A673 (cell line): Measurements from ENCODE around the gene TEK. TPM values are rescaled to one million over a fixed set of nuclear protein-coding genes. Genes with fewer than 3 reads are reported as not detected.

Experiments used
- BruUV-seq: library from RNA; stranded (reverse); fragments of 400-500 nt; replicated peaks from 2 replicates; lab custom pipeline; 2021; lab: Mats Ljungman, UMichigan
- CTCF ChIA-PET: fragments of 300-600 bp; sonication (Branson Sonifier 250); formaldehyde crosslinking; loops from one replicate; lab custom pipeline; 2022; ENCODE audit warnings: antibody characterized with exemption; lab: Charles Lee
- POLR2A ChIA-PET: fragments of 300-600 bp; sonication (Branson Sonifier 250); formaldehyde crosslinking; loops from one replicate; lab custom pipeline; 2022; ENCODE audit warnings: antibody characterized with exemption; ENCODE audit not compliant: low non-redundant PET; lab: Charles Lee
- DNase-seq: peaks from one replicate; pipeline ENCODE4 v3.0.0-alpha.2; 2015; ENCODE audit warnings: low spot score
- H3K27ac ChIP-seq: fragments of 200-600 bp; sonication (generic); 2 replicates; pipeline ENCODE4 v1.5.1; 2016; ENCODE audit warnings: mixed run types, low read depth, mild to moderate bottlenecking, mixed read lengths, antibody characterized with exemption, low read length; ENCODE audit not compliant: poor library complexity, severe bottlenecking
- H3K27me3 ChIP-seq: fragments of 200-600 bp; sonication (generic); replicated peaks from 2 replicates; pipeline ENCODE4 v1.6.1; 2017; ENCODE audit warnings: mixed run types, low read depth, mild to moderate bottlenecking, mixed read lengths, antibody characterized with exemption, low read length; ENCODE audit not compliant: insufficient read depth, poor library complexity
- H3K36me3 ChIP-seq: fragments of 200-600 bp; sonication (generic); 2 replicates; pipeline ENCODE4 v1.6.1; 2016; ENCODE audit warnings: mixed run types, mild to moderate bottlenecking, mixed read lengths, antibody characterized with exemption, low read length; ENCODE audit not compliant: insufficient read depth, poor library complexity, severe bottlenecking
- H3K4me1 ChIP-seq: fragments of 200-600 bp; sonication (generic); 2 replicates; pipeline ENCODE4 v1.6.1; 2017; ENCODE audit warnings: mixed run types, mild to moderate bottlenecking, mixed read lengths, antibody characterized with exemption, low read length; ENCODE audit not compliant: insufficient read depth, poor library complexity, severe bottlenecking
- H3K4me3 ChIP-seq: fragments of 200-600 bp; sonication (generic); 2 replicates; pipeline ENCODE4 v1.5.1; 2016; ENCODE audit warnings: low read depth, mixed run types, mild to moderate bottlenecking, mixed read lengths, low read length; ENCODE audit not compliant: poor library complexity, severe bottlenecking
- H3K9me3 ChIP-seq: fragments of 200-600 bp; sonication (generic); 2 replicates; pipeline ENCODE4 v1.6.1; 2016; ENCODE audit warnings: mixed run types, low read depth, mild to moderate bottlenecking, mixed read lengths, antibody characterized with exemption, low read length; ENCODE audit not compliant: poor library complexity, severe bottlenecking
- CTCF ChIP-seq: fragments of 300-800, 200-600 bp; sonication (generic); conservative IDR thresholded peaks from 2 replicates; pipeline ENCODE4 v1.5.1; 2017; ENCODE audit warnings: low read depth, mild to moderate bottlenecking, antibody characterized with exemption, low read length, moderate library complexity, mixed read lengths
- EZH2 ChIP-seq: fragments of 200-600 bp; sonication (generic); IDR thresholded peaks from 2 replicates; pipeline ENCODE4 v1.6.1; 2017; ENCODE audit warnings: borderline replicate concordance, low read depth, mild to moderate bottlenecking, mixed read lengths, antibody characterized with exemption, low read length; ENCODE audit not compliant: poor library complexity, severe bottlenecking
- intact Hi-C: fragments of 100-400 bp; cut with micrococcal nuclease; formaldehyde crosslinking; loops from one replicate; pipeline ENCODE4 v1.10.0; 2022; ENCODE audit not compliant: unreplicated experiment
- total RNA-seq: library from RNA; stranded (reverse); gene quantifications from 2 replicates; pipeline ENCODE4 v1.2.3, GENCODE V29; 2021

Gene TEK
- total RNA-seq, 1 experiment from 2014 or later: not detected

GRCh38 chr9:27196383-27196782 lies 87.4 kb downstream of the TEK start:
- ChIA-PET POLR2A (no interaction called here), CTCF (no interaction called here)
- Histone ChIP-seq H3K4me1 (no peaks in the 10 kb centered on the region), H3K9me3 (no peaks in the 10 kb centered on the region), H3K27ac (no peak overlapping the region), H3K27me3 (no peaks in the 10 kb centered on the region), H3K36me3 (no peaks in the 10 kb centered on the region), H3K4me3 (no peak overlapping the region)
- no peak for TF ChIP-seq CTCF
- DNase-seq: no peak
- no TSS peak for BruUV-seq
- intact Hi-C loops: no loop called here

- CTCF ChIA-PET: no interaction called here
- H3K27ac ChIP-seq: no peak overlapping the region
- POLR2A ChIA-PET: no interaction called here
- H3K36me3 ChIP-seq: no peaks in the 10 kb centered on the region
- no peaks in the 10 kb centered on the region for H3K4me1 ChIP-seq
- TF ChIP-seq CTCF (no peak), EZH2 (no peak)
- no peaks in the 10 kb centered on the region for H3K9me3 ChIP-seq
- no peak overlapping the region for H3K4me3 ChIP-seq
- H3K27me3 ChIP-seq: no peaks in the 10 kb centered on the region
- intact Hi-C loops: no loop called here
- BruUV-seq: no TSS peak
- no peak for DNase-seq
These were observed 89.2 kb downstream of the TEK start for GRCh38 chr9:27198190-27198589.

- H3K27ac ChIP-seq: no peak overlapping the region
- CTCF ChIA-PET: no interaction called here
- TF ChIP-seq CTCF (no peak), EZH2 (no peak)
- intact Hi-C loops: no loop called here
- no peaks in the 10 kb centered on the region for H3K4me1 ChIP-seq
- H3K27me3 ChIP-seq: no peaks in the 10 kb centered on the region
- no peaks in the 10 kb centered on the region for H3K9me3 ChIP-seq
- H3K4me3 ChIP-seq: no peak overlapping the region
- no TSS peak for BruUV-seq
- DNase-seq: no peak
- H3K36me3 ChIP-seq: no peaks in the 10 kb centered on the region
- POLR2A ChIA-PET: no interaction called here
These were observed 93.0 kb downstream of the TEK start for GRCh38 chr9:27202056-27202455.
